GM12801 (cell line): Measurements from ENCODE around the gene ANKRD34C.

Experiments
- TF ChIP-seq, protein P1 (sequence below): IDR thresholded peaks from one replicate; pipeline ENCODE4 v1.5.1; 2011; ENCODE audit warnings: control low read depth; ENCODE audit not compliant: insufficient read length; ENCODE audit errors: extremely low read depth

The ANKRD34C gene

DNA sequence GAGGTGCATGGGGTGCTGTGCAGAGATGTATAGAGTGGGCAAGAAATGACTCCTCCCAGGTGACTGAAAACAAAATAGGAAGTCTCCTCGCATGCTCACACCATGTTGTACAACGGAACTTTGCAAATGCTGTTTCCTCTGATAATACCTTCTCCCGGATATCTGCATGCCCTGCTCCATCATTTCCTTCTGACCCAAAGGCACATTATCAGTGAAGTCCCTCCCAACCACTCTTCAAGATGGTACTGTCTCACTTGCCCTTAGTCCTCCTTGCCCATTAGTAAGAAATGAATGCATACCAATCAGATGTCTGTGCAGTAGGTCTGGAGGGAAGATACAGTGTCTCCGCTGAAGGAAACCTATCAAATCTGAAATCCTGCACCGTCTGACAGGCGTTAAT, 40.4 kb downstream of the ANKRD34C start:
- TF ChIP-seq, protein P1, sequence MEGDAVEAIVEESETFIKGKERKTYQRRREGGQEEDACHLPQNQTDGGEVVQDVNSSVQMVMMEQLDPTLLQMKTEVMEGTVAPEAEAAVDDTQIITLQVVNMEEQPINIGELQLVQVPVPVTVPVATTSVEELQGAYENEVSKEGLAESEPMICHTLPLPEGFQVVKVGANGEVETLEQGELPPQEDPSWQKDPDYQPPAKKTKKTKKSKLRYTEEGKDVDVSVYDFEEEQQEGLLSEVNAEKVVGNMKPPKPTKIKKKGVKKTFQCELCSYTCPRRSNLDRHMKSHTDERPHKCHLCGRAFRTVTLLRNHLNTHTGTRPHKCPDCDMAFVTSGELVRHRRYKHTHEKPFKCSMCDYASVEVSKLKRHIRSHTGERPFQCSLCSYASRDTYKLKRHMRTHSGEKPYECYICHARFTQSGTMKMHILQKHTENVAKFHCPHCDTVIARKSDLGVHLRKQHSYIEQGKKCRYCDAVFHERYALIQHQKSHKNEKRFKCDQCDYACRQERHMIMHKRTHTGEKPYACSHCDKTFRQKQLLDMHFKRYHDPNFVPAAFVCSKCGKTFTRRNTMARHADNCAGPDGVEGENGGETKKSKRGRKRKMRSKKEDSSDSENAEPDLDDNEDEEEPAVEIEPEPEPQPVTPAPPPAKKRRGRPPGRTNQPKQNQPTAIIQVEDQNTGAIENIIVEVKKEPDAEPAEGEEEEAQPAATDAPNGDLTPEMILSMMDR, result no peak

DNA sequence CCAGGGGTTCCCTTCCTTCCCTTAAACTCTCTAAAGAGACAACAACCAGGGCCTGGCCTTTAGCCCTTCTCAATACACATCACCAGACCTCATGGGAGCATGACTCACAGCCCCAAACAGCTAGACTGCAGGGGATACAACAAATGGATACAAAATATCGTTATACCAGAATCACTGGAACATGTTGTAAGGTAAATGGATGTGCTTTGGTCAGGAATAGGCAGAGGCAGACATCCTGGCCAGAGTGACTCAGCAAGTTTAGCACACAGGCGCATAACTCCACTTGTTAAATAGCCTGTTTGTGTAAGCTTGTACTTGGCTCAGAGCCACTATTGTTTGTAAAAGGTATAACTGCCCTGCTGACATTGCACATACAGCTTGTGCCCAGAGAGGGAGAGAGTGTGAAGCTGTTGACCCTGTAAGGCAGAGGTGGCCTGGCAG, 46.7 kb downstream of the ANKRD34C start:
- TF ChIP-seq, protein P1, result no peak
